Measurements from ENCODE around the gene DPP8. TPM values are rescaled to one million over a fixed set of nuclear protein-coding genes. Genes with fewer than 3 reads are reported as not detected.

DPP8 gene
- total and polyA plus RNA-seq, 2 experiments from 2014 or later = 21.7 to 33.5 TPM

DNA sequence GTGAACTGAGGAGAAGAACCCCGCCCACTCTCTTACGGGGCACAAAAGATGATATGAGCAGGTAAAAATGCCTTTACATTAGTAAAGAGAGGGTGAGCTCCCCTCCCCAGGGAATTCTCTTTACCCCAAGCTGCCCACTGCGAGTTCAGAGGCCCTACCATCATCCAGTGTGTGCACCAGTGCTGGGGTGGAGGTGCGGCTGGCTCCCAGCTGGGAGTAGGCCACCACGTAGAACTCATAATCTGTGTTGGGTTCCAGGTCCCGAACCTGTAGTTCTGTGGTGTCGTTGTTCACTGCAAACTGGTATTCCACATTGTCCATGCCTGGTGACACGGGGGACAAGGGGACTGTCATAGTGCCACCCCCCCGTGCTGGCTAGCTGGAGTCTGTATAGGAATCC lies 122.6 kb downstream of the DPP8 start:
- Histone ChIP-seq H4K20me1 (replicated peaks; ENCODE audit: insufficient read depth) (peaks cover 6% of the 10 kb centered on the region; the same call in 1 of the 2 replicates), H3K4me1 (ENCODE audit: insufficient read depth) (peaks cover 8% of the 10 kb centered on the region), H3K9me2 (ENCODE audit: insufficient read depth) (no peaks in the 10 kb centered on the region), H2AFZ (no peak overlapping the region), H3K36me3 (ENCODE audit: insufficient read depth) (peaks cover 6% of the 10 kb centered on the region; the same call in 1 of the 2 replicates), H3K4me2 (no peak overlapping the region), H3K4me3 (no peak overlapping the region), H3K27me3 (ENCODE audit: insufficient read depth) (peaks cover 59% of the 10 kb centered on the region), H3K79me2 (replicated peaks; ENCODE audit: insufficient read depth) (no peaks in the 10 kb centered on the region), H3F3A (replicated peaks; ENCODE audit: low read depth) (peaks cover 7% of the 10 kb centered on the region), H3K27ac (ENCODE audit: low read depth) (no peak overlapping the region)
- Mint-ChIP-seq H3K27ac (no peak overlapping the region), H3K36me3 (ENCODE audit: low read depth) (peaks cover 29% of the 10 kb centered on the region; the same call in 2 of the 3 replicates), H3K27me3 (ENCODE audit: insufficient read depth, low read depth, poor library complexity) (peaks cover 36% of the 10 kb centered on the region), H3K9me3 (no peaks in the 10 kb centered on the region), H3K4me1 (peaks cover 17% of the 10 kb centered on the region), H3K4me3 (no peak overlapping the region)
- no peak for DNase-seq (ENCODE audit: low spot score)
- TF ChIP-seq ZNF331 (CRISPR knock-in tag; IDR thresholded peaks at IDR 0.05; ENCODE audit: low read depth) (no peak), CTCF (conservative IDR thresholded peaks at IDR 0.05; ENCODE audit: low read depth in 2 of 2) (no peak), STAT1 (IDR thresholded peaks at IDR 0.05; ENCODE audit: unreplicated experiment) (no peak), EZH2 (IDR thresholded peaks at IDR 0.05; ENCODE audit: low read depth, unreplicated experiment) (no peak), NANOG (IDR thresholded peaks at IDR 0.05; ENCODE audit: borderline replicate concordance) (no peak), POLR2AphosphoS5 (IDR thresholded peaks at IDR 0.05; ENCODE audit: low read depth) (no peak)
- TF ChIP-seq, protein P1, sequence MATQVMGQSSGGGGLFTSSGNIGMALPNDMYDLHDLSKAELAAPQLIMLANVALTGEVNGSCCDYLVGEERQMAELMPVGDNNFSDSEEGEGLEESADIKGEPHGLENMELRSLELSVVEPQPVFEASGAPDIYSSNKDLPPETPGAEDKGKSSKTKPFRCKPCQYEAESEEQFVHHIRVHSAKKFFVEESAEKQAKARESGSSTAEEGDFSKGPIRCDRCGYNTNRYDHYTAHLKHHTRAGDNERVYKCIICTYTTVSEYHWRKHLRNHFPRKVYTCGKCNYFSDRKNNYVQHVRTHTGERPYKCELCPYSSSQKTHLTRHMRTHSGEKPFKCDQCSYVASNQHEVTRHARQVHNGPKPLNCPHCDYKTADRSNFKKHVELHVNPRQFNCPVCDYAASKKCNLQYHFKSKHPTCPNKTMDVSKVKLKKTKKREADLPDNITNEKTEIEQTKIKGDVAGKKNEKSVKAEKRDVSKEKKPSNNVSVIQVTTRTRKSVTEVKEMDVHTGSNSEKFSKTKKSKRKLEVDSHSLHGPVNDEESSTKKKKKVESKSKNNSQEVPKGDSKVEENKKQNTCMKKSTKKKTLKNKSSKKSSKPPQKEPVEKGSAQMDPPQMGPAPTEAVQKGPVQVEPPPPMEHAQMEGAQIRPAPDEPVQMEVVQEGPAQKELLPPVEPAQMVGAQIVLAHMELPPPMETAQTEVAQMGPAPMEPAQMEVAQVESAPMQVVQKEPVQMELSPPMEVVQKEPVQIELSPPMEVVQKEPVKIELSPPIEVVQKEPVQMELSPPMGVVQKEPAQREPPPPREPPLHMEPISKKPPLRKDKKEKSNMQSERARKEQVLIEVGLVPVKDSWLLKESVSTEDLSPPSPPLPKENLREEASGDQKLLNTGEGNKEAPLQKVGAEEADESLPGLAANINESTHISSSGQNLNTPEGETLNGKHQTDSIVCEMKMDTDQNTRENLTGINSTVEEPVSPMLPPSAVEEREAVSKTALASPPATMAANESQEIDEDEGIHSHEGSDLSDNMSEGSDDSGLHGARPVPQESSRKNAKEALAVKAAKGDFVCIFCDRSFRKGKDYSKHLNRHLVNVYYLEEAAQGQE (IDR thresholded peaks at IDR 0.05; ENCODE audit: unreplicated experiment) = no peak
- TF ChIP-seq, protein P2, sequence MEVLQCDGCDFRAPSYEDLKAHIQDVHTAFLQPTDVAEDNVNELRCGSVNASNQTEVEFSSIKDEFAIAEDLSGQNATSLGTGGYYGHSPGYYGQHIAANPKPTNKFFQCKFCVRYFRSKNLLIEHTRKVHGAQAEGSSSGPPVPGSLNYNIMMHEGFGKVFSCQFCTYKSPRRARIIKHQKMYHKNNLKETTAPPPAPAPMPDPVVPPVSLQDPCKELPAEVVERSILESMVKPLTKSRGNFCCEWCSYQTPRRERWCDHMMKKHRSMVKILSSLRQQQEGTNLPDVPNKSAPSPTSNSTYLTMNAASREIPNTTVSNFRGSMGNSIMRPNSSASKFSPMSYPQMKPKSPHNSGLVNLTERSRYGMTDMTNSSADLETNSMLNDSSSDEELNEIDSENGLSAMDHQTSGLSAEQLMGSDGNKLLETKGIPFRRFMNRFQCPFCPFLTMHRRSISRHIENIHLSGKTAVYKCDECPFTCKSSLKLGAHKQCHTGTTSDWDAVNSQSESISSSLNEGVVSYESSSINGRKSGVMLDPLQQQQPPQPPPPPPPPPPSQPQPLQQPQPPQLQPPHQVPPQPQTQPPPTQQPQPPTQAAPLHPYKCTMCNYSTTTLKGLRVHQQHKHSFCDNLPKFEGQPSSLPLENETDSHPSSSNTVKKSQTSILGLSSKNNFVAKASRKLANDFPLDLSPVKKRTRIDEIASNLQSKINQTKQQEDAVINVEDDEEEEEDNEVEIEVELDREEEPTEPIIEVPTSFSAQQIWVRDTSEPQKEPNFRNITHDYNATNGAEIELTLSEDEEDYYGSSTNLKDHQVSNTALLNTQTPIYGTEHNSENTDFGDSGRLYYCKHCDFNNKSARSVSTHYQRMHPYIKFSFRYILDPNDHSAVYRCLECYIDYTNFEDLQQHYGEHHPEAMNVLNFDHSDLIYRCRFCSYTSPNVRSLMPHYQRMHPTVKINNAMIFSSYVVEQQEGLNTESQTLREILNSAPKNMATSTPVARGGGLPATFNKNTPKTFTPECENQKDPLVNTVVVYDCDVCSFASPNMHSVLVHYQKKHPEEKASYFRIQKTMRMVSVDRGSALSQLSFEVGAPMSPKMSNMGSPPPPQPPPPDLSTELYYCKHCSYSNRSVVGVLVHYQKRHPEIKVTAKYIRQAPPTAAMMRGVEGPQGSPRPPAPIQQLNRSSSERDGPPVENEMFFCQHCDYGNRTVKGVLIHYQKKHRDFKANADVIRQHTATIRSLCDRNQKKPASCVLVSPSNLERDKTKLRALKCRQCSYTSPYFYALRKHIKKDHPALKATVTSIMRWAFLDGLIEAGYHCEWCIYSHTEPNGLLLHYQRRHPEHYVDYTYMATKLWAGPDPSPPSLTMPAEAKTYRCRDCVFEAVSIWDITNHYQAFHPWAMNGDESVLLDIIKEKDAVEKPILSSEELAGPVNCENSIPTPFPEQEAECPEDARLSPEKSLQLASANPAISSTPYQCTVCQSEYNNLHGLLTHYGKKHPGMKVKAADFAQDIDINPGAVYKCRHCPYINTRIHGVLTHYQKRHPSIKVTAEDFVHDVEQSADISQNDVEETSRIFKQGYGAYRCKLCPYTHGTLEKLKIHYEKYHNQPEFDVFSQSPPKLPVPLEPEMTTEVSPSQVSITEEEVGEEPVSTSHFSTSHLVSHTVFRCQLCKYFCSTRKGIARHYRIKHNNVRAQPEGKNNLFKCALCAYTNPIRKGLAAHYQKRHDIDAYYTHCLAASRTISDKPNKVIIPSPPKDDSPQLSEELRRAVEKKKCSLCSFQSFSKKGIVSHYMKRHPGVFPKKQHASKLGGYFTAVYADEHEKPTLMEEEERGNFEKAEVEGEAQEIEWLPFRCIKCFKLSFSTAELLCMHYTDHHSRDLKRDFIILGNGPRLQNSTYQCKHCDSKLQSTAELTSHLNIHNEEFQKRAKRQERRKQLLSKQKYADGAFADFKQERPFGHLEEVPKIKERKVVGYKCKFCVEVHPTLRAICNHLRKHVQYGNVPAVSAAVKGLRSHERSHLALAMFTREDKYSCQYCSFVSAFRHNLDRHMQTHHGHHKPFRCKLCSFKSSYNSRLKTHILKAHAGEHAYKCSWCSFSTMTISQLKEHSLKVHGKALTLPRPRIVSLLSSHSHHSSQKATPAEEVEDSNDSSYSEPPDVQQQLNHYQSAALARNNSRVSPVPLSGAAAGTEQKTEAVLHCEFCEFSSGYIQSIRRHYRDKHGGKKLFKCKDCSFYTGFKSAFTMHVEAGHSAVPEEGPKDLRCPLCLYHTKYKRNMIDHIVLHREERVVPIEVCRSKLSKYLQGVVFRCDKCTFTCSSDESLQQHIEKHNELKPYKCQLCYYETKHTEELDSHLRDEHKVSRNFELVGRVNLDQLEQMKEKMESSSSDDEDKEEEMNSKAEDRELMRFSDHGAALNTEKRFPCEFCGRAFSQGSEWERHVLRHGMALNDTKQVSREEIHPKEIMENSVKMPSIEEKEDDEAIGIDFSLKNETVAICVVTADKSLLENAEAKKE (CRISPR knock-in tag; IDR thresholded peaks at IDR 0.05) = no peak
- ATAC-seq = no peak
